ENCODE results near the gene STK16.

STK16 gene

DNA sequence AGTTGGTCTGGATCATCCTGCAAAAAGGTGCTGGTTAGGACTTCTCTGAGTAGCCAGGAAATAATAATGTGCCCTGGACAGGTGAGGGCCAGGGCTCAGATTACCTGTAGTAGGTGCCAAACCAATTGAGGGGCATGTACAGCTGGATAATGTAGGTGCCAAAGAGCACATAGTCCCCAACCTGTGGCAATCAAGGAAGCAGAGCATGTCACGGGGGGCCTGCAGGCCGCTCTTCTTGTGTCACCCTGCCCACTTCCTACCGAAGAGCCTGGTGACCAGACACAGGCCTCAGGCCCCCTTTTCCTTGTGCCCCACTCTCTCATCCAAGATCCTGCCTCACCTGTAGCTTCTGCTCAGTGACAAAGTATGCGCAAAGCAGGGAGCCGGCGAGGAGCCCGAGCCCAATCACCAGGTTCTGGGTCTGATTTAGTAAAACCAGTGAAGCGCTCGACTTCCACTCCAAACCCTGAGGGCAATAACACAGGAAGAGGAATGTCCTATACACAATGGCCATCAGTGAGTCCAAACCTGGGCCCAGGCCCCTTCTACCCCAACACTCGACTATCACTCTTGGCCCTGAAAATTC is 31.7 kb upstream of the STK16 start:
- DNase-seq (ENCODE audit: low read depth in 1 of 2, low spot score in 1 of 2), result no peak

DNA sequence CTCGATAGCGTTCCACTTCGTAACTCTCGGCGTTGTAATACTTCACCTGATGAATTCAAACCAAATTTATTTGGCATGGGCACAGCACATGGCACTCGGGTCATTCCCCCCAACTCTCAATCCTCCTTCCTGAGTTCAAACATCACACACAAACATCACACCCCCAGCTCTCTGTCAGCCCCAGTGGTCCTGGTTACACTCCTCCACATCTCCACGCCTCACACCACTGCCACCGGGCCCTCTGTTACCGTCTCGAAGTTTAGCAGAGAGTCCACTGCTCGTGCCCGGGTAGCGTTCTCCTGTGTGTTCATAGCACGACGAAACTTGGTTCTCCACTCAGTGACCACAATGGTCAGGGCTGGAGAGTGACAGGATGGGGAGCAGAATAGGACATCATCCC is 31.1 kb upstream of the STK16 start:
- DNase-seq (ENCODE audit: low read depth in 1 of 2, low spot score in 1 of 2), result no peak

DNA sequence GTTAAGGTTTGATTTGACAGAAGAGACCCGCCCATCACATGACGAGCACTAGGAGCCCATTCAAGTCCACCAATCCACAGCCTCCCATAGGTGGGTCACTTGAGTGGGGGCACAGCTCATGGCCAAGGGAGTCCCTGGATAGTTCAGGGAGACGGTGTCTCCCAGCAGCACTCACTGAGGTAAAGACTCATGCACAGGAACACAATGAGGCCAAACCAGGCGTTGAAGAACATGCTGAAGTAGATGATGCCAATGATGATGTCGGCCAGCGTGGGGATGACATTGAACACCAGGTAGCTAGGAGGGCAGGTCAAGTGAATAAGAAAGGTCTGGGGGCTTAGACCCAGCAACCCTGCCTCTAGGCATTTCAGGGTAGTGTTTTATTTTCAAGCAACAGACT is 30.5 kb upstream of the STK16 start:
- DNase-seq (ENCODE audit: low read depth in 1 of 2, low spot score in 1 of 2), result no peak

DNA sequence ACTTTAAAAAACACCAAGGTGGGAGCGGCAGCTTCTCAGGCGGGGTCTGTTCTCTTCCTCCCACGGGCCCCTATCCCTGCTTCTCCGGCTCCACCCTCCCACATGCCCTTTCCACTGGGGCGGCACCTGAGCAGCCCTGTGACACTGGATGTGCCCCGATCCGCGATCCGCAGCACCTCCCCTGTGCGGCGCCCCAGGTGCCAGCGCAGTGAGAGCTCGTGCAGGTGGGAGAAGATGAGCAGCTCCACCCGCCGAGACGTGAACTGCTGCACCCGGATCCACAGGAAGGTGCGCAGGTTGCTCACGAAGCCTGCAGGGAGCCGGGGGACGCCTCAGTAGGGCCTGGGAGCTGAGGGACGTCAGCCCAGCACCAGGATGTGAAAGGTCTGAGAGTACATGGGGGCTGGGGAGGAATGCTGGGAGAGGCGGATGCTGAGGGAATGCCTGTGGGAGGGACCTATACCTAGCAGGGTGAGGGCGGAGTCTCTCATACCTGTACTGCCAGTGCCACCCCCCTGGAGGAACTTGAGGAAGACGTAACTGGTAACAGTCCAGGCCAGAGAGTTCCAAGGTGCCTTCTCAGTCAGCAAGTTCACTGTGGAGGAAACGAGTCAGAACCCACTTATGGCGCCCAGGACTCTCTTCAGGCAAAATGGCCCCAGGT is 29.3 kb upstream of the STK16 start:
- no peak for DNase-seq (ENCODE audit: low read depth in 1 of 2, low spot score in 1 of 2)

DNA sequence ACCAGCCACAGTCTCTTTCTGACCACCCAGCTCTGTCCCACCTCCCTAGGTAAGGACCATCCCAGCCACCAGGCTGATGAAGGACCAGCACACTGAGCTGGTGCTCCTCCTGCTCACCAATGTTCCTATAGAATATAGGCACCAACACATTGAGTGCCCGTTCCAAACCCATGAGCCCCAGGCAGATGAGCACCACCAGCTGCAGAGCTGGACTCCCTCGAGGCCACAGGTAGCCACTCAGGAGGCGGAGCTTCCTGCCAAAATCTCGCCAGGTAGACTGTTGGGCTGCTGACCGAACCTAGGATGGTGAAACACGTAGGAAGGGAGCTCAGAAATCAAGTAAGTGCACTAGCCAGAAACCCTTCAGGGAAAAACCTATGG is 28.8 kb upstream of the STK16 start:
- DNase-seq (ENCODE audit: low read depth in 1 of 2, low spot score in 1 of 2), result no peak

DNA sequence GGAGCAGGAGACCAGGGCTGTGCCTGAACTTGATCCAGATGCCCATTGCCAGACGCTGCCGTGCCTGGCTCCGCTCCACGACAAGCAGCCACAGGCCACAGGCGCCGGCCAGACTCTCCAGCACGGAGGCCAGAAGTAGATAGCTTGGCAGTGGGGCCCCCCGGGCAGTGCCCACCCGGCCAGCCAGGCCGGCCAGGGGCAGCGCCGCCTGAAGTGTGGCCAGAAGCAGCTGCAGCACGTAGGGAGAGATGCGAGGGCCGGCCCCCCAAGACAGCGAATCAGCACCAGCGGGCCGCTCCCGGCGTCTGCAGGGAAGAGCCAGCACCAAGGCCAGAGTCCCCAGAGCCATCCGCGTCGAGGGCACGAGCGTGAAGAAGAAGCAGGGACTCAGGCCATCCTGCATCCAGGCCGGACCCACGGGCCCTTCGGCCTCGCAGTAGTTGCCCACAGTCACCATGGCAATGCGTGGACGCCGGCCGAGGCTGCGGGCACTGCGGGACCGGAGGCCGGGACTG is 27.0 kb upstream of the STK16 start:
- DNase-seq (ENCODE audit: low read depth in 1 of 2, low spot score in 1 of 2), result no peak

DNA sequence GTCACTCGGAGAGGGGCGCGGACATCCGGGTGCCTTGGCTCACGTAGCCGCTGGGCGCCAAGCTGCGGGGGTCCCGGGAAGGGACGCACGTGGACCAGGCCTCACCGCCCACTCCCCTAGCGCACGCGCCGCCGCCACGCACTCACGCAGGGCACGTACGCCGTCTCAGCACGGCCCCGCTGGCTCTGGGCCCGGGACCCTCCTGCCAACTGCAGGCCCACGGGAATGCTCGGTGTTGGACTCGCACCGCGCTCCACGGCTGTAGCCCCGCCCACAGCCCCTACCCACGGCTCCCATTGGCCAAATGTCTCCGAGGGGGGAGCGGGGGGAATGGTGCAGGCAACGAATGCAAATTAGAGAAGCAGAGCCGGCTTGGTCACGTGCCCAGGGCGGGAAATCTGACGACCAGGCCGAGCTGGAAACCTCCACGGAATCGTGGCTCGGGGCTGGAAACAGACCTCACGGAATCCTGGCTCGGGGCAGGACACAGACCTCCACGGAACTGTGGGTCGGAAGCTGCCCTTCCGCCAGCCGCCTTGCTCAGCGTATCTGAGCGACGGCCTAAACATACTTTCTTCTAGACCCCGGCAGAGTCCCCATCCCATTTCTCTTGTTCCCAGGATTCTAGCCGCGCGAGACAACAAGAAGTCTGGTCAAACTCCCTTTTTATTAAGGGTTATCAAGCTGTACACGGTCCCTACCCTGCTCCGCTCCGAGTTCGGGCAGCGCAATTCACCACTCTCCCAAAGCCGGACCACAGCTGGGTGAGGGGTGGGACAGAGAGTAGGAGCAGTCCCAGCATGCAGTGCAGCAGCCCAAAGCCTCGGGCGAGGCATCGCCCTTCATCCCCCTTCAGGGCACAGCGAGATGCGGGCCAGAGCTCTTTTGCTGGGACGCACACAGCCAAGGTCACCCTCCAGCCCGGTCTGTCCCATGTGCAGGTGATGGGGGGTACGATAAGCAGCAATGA is 26.3 kb upstream of the STK16 start, which contains the start of gene ABCB6:
Gene ABCB6, minus strand, starts transcription at position 227 of the 970 bp plus-strand sequence. CDS start 285 bp downstream, outside the sequence.
- DNase-seq (ENCODE audit: low read depth in 1 of 2, low spot score in 1 of 2), result peak; percentile 60 to 79

DNA sequence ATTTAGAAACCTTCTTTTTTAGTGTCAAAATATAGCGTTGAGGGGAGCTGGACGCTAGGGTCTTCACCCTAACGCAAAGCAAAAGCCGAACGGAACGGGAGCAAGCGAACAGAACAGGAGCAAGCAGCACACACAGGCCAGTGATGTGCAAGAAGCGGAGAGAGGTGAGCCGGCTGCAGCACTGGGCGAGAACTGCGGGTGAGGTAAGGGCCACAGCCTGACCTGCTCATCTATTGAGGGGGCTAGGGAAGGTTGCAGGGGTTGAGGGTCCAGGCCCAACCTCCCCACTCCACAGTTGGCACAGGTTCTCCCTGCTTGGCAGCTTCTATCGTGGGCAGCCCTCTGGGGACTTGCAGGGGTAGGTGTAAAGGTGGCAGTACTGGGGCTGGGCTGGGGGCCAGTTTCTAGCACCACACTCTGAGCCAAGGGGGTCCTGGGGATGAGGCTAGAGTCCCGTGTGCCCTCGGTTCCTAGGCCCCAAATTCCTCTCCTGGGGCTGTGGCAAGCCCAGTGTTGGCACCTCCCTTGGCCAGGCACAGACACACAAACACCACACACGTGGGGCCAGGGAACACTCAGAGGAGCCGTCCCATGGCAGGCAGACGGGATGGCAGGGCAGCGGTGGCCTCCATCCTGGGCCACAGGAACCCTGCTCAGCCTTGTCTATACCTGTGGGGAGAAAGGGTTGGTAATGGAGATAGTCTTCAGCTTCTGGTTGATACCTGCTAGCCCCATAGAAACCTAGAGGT is 25.3 kb upstream of the STK16 start:
- DNase-seq (ENCODE audit: low read depth in 1 of 2, low spot score in 1 of 2), result no peak

DNA sequence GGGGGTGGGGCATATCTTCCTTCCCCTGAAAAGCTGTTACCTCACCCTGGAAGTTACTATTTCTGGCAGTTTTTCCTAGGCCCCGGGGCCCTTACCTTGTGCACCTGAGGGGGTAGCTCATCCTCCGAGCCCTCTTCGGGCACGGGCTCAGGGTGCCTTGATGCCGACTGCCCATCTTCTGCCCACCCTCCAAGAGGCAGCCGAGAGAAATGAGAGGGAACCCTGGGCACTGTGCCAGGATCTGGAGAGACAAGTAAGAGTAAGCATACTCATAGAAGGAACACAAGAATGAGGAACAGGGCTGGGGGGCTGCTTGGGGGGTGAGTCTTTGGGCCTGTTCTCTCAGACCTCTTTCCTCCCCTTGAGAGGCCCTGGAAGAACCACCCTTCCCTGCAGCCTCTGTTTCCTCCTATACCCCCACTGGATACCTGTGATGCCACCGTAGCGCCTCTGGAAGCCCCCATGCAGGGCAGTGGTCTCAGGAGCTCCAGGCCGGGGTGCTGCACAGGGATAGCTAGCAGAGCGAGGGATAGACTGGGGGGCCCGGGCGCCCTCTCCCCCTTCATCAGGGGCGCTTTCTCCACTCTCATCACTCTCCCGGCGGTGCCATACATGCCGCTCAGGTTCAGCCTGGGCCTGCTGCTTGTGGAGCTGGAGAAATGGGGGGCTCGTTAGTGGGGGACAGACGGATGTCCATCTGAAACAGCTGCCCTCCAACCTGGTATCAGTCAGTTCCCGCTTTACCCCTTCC is 24.5 kb upstream of the STK16 start:
- DNase-seq (ENCODE audit: low read depth in 1 of 2, low spot score in 1 of 2), result no peak

DNA sequence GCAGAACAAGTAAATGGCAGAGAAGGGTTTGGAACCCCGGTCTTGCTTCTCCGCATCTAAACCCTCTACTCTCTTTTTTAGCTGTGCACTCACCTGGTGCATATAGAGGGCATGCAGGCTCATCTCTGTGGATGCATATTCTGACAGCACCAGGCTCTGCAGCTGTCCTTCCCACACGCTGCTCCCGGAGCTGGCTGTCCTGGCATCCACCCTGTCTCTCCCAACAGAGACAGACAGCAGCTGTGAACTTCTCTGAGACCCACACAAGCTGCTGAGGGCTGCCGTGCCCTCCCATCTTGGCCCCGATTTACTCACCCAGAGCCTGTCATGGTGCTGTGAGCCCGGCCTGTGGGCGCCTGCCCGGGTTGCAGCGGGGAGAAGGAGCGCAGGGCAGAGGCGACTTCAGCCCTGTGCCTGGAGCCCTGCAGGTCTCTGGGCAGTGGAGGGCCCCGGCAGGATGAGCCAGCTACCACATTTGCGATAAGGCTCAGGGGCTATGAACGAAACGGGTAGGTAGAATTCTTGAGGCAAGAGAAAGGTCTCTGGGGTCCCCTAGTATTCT is 23.2 kb upstream of the STK16 start:
- no peak for DNase-seq (ENCODE audit: low read depth in 1 of 2, low spot score in 1 of 2)

DNA sequence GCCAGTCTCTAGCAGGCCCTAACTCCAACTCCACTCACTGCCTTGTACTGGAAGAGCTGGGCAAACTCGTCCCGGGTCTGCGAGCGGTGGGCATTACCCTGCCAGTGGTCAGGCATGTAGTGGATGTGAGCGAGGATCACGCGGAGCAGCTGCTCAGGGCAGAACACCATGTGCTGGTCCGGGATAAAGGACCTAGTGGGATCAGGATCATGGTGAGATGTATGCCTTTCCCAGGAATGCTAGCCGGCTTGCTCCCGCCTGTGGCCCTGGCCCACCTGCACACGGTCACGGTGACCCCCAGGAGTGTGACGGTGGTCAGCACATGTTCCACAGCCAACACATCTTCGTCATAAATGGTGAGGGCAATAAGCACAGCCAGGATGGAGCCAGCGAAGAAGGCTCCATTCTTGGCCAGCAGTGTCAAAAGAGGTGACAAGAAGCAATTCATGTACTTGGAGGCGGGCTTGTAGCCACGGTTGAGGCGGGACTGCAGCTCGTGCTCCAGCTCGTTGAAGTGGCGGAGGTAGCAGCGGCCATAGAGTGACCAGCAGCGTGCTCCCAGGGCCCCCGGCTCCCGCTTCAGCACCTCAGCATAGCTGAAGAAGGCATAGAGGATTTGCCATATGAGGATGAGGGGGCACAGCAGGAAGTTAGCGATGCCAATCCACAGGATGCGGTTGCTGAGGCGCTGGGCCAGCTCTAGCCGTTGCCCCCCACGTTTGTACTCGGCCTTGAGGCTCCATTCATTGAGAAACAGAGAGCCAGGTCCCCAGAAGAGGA is 21.3 kb upstream of the STK16 start:
- no peak for DNase-seq (ENCODE audit: low read depth in 1 of 2, low spot score in 1 of 2)

DNA sequence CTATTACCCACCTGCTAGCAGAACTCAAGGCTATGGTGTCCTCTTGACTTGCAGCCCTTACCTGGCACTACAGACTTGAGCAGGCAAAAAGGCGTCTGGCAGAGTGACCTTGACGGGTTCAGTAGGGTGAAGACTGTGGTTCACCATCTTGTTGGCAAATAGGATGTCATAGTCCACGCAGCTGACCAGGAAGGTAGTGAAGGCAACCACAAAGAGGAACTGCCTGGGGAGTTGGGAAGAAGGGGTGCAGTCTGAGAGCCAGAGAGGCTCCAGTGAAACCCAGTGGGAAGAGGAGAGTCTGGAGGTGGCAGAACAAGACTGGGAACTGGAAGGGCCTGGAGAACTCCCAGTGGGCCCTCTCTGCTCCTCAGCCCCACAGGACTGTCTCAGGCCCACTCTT is 19.9 kb upstream of the STK16 start:
- DNase-seq (ENCODE audit: low read depth in 1 of 2, low spot score in 1 of 2), result no peak

DNA sequence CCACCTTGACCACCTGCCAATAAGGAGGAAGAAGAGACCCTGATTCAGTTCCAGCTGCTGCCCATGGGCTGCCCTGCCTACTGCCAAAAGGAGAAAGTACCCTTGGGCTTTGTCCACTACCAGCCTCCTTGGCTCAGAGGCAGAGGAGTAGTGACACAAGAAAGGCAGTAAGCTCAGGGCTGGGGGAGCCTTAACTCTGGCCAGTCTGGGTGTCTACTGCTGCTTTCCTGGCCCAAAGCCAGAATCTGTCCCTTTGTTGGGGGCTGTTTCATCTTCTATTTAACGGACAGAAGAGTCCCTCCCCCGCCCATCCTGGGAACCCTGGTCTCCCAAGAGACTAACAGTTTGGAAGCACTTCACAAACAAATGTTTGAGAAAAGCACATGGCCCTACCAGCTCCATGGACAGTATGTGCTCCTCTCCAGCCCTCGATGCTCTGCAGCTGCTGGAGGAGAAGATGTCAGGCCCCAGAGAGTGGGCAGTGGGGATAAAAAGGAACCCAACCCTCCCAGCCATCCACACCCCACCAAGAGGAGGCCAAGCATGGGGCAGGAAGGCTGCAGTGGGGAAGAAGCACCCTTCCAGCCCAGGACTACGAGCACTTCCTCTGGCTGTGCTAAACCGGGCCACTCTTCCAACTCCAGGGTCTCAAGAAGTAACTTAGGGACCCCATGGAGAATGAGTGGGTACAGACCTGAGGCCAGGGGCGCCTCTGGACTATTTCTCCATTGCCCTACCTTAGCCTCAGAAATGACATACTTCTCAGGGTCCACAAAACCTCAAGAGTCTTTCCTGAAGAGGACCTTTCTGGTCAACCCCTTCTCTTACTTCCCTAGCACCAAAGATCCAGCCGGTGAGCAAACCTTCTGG is 17.0 kb upstream of the STK16 start:
- no peak for DNase-seq (ENCODE audit: low read depth in 1 of 2, low spot score in 1 of 2)

DNA sequence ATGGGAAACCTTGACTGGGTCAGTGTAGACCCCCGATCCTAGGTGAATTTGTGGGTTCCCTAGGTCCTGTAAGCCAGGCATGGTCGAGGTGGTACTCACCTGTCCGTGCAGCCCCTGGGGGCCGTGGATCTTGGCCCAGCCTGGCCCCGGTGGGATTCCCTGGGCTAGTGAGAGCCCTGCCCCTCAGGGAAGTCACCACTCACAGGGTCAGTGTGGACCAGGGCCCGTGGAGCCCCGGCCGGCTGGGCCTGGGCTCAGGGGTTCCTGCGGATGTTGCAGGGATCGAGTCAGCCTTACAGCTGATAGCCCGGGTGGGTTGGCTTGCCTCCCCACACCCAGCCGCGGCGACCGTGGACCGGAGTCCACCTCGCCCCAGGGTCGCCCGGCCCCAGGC is 16.4 kb upstream of the STK16 start:
- no peak for DNase-seq (ENCODE audit: low read depth in 1 of 2, low spot score in 1 of 2)

DNA sequence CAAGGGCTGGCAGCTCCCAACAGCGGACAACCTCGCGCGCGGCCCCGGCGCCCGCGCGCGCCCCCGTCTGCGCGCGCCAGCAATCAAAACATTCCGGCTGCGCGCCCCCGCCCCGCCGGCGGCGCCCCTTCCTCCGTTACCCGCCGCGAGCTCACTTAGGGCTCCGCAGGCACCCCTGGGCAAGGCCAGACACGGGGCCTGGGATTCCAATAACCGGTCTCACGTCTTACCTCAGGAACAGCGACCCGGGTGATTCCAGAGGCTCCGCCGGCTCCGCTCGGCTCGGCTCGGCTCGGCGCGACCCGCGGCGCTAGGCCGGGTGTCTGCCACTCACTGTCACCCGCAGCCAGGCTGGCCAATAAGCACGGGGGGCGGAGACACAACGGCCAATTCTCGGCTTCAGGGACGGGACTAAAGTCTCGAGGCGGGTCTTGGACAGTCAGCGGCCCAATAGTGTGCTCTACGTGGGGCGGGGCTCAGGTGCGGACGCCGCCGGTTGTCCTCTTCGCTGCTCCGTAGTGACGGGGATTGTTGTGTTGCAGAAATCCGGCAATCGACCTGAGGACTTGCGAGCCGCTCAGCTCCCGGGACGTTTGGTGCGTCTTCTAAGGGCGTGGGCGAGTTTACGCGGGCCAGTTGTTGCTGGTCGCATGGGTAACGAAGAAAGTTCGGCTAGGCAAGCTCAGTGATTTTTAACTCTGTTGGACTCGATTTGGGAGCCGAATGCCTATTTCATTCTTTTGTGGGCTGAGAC is 15.8 kb upstream of the STK16 start, which contains the start of the genes ANKZF1 and ATG9A:
Gene ANKZF1, plus strand, starts transcription at position 502 of the 754 bp plus-strand sequence. CDS start 452 bp downstream, outside the sequence.
Gene ATG9A, minus strand, starts transcription at position 332 of the 754 bp plus-strand sequence. CDS start 1,612 bp downstream, outside the sequence.
- peak; percentile 95 to 96 for DNase-seq (ENCODE audit: low read depth in 1 of 2, low spot score in 1 of 2)

DNA sequence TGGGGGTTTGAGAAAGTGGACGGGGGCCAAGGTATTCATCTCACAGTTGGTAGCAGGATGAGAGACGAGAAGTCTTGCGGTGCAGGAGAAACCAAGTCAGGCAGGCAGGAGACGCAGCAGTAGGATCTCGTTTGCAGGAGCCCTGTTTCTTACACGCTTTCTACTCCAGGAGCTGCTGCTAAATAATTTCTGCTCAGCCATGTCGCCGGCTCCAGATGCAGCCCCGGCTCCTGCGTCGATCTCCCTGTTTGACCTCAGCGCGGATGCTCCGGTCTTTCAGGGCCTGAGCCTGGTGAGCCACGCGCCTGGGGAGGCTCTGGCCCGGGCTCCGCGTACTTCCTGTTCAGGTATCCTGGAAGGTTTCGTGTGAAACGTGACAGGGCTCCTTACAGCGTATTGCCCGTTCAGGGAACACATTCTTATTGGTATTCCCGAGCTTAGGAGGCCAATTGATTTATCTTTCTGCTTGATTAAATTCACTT is 15.2 kb upstream of the STK16 start:
- peak in 1 of 2 donors; percentile 27 for DNase-seq (ENCODE audit: low read depth in 1 of 2, low spot score in 1 of 2)

DNA sequence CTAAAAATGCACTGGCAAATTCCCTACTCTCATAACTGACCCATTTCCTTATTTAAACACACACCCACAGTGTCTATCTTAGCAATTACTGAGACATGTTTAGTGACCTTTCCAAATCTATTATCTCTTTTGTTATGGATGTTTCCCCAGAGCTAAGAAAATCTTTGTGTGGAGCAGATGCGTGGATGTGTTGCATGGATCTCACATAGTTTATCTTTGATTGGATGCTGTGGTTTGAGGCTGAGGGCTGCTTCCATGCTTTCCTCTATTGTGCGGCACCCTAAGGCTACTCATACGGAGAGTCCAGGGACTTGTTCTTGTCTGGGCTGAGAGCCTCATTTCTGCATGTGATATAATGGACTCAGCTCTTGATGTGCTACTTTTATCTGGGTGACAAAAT is 10.9 kb upstream of the STK16 start:
- no peak for DNase-seq (ENCODE audit: low read depth in 1 of 2, low spot score in 1 of 2)
